K562 (cell line): Measurements from ENCODE around the gene CAVIN1. TPM values are rescaled to one million over a fixed set of nuclear protein-coding genes. Genes with fewer than 3 reads are reported as not detected.
A peak's percentile ranks its signal among the peaks of the same experiment; 100 is the strongest.

ENCODE experiments used
- ATF1 ChIP-seq, 2 experiments: fragments of 450-650 bp in 1 of 2; IDR thresholded peaks; 2 replicates each; pipeline ENCODE4 v1.6.1; 2016; ENCODE audit warnings: missing compliant biosample characterization in 1 of 2, missing genetic modification characterization in 1 of 2
- HDGF ChIP-seq: fragments of 450-650 bp; IDR thresholded peaks from 2 replicates; pipeline ENCODE4 v1.6.1; 2016
- HES1 ChIP-seq: fragments of 450-650 bp; IDR thresholded peaks from 2 replicates; pipeline ENCODE4 v1.6.1; 2016; ENCODE audit warnings: low read depth, mild to moderate bottlenecking, moderate library complexity
- LEF1 ChIP-seq: fragments of 450-650 bp; IDR thresholded peaks from 2 replicates; pipeline ENCODE4 v1.6.1; 2016; ENCODE audit warnings: mild to moderate bottlenecking
- SMAD1 ChIP-seq: fragments of 150-350 bp; IDR thresholded peaks from 2 replicates; pipeline ENCODE4 v1.6.1; 2014; ENCODE audit warnings: low read length, low read depth; ENCODE audit not compliant: partially characterized antibody
- TCF7 ChIP-seq: sonication (generic); IDR thresholded peaks from 2 replicates; pipeline ENCODE4 v1.6.1; 2016; ENCODE audit warnings: antibody characterized with exemption, borderline replicate concordance
- ZNF263 ChIP-seq: sonication (generic); formaldehyde crosslinking; IDR thresholded peaks from 2 replicates; pipeline ENCODE4 v1.8.0; 2022; ENCODE audit warnings: mild to moderate bottlenecking, missing genetic modification reagents, borderline replicate concordance
- polyA plus RNA-seq, 8 experiments: library from polyadenylated mRNA; depleted of rRNA in 4 of 8; stranded (reverse) in 5 of 8; unstranded in 3 of 8; fragments of >200 nt; fragmentation: Nextera tagmentation in 2 of 8; fragmentation: Illumina TruSeq in 1 of 8; extraction: Ambion mirVana in 2 of 8; extraction: Trizol in 1 of 8; gene quantifications; 2 replicates each; pipeline versions ENCODE4 v1.2.1 to v1.2.3, GENCODE V29; 2011 to 2014; ENCODE audit warnings: inconsistent platforms in 1 of 8, missing spikeins in 1 of 8
- total RNA-seq, 7 experiments: library from RNA; depleted of rRNA in 6 of 7; stranded (reverse); fragments of >200 nt in 6 of 7; fragmentation: Illumina TruSeq in 2 of 7; extraction: Trizol in 2 of 7; gene quantifications; 2 replicates each; pipeline versions ENCODE4 v1.2.1 to v1.2.3, GENCODE V29; 2011 to 2021; ENCODE audit warnings: low replicate concordance in 1 of 7
- TF ChIP-seq, protein P1 (sequence below): fragments of 150-350 bp; IDR thresholded peaks from 2 replicates; pipeline ENCODE4 v1.6.1; 2014; ENCODE audit warnings: low read depth, mild to moderate bottlenecking, low read length, borderline replicate concordance
- TF ChIP-seq, protein P2 (sequence below): fragments of 250-450 bp; sonication (Bioruptor Pico); IDR thresholded peaks from 2 replicates; pipeline ENCODE4 v1.4.0; 2020; ENCODE audit warnings: mild to moderate bottlenecking
- TF ChIP-seq, protein P3 (sequence below): fragments of 450-650 bp; IDR thresholded peaks from 2 replicates; pipeline ENCODE4 v1.6.1; 2017; ENCODE audit warnings: antibody characterized with exemption, mild to moderate bottlenecking
- TF ChIP-seq, protein P4 (sequence below): sonication (generic); formaldehyde crosslinking; IDR thresholded peaks from 2 replicates; pipeline ENCODE4 v1.9.0; 2022; ENCODE audit warnings: mild to moderate bottlenecking, missing genetic modification reagents

Gene CAVIN1
- total and polyA plus RNA-seq, 9 of the 15 experiments (the other 6 are each of a cell fraction or from before 2014, with no cell fraction given), result 6.8 to 162 (median 74.5) TPM

DNA sequence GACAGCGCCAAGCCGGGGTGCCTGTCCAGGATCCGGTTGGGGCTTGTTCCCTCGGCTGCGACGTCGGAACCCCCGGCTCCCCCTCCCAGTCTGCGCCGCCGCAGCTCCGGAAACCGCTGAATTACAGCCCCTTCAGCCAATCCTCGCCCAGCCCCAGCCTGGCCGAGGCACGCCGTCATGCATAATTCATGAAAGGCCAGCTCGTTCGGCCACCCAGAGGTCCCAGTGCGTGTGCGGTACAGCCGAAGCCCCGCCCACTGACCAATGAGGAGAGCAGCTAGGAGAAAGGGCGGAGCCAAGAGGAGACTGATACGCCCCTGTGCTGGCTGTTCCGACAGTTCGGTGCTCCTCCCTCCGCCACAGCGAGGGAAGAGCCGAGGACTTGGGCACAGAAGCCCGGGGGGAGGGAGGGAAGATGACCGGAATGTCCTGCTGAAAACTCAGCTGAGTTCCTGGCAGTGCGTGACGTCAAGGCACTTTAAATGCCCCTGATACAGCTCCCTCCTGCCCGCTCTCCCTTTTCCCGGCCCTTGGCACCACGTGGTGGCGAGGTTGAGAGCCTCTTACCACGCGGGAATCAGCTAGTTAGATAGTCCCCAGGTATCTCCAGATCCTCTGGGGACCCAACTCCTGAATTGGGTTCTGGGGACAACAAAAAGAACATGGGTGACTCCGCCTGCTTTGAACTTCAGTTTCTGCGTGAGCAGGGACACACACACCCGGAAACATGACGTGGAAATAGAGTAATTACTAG lies 34.5 kb downstream of the CAVIN1 start, which contains the start of gene STAT3 (continued):
- TF ChIP-seq, protein P1, sequence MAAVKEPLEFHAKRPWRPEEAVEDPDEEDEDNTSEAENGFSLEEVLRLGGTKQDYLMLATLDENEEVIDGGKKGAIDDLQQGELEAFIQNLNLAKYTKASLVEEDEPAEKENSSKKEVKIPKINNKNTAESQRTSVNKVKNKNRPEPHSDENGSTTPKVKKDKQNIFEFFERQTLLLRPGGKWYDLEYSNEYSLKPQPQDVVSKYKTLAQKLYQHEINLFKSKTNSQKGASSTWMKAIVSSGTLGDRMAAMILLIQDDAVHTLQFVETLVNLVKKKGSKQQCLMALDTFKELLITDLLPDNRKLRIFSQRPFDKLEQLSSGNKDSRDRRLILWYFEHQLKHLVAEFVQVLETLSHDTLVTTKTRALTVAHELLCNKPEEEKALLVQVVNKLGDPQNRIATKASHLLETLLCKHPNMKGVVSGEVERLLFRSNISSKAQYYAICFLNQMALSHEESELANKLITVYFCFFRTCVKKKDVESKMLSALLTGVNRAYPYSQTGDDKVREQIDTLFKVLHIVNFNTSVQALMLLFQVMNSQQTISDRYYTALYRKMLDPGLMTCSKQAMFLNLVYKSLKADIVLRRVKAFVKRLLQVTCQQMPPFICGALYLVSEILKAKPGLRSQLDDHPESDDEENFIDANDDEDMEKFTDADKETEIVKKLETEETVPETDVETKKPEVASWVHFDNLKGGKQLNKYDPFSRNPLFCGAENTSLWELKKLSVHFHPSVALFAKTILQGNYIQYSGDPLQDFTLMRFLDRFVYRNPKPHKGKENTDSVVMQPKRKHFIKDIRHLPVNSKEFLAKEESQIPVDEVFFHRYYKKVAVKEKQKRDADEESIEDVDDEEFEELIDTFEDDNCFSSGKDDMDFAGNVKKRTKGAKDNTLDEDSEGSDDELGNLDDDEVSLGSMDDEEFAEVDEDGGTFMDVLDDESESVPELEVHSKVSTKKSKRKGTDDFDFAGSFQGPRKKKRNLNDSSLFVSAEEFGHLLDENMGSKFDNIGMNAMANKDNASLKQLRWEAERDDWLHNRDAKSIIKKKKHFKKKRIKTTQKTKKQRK, result peak; percentile 60
- TF ChIP-seq SMAD1 (peak; percentile 10), ZNF263 (CRISPR knock-in tag) (no peak), TCF7 (peak; percentile 17; the same call in 1 of the 2 replicates), LEF1 (peak; percentile 38; the same call in 1 of the 2 replicates), HES1 (peak; percentile 65), HDGF (peak; percentile 21; the same call in 1 of the 2 replicates), ATF1 (CRISPR knock-in tag; IDR thresholded peaks at IDR 0.05) (peak; percentile 57), ATF1 (tag; IDR thresholded peaks at IDR 0.05) (peak; percentile 98)
- TF ChIP-seq, protein P2, sequence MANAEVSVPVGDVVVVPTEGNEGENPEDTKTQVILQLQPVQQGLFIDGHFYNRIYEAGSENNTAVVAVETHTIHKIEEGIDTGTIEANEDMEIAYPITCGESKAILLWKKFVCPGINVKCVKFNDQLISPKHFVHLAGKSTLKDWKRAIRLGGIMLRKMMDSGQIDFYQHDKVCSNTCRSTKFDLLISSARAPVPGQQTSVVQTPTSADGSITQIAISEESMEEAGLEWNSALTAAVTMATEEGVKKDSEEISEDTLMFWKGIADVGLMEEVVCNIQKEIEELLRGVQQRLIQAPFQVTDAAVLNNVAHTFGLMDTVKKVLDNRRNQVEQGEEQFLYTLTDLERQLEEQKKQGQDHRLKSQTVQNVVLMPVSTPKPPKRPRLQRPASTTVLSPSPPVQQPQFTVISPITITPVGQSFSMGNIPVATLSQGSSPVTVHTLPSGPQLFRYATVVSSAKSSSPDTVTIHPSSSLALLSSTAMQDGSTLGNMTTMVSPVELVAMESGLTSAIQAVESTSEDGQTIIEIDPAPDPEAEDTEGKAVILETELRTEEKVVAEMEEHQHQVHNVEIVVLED (CRISPR knock-in tag), result peak; percentile 40; the same call in 1 of the 2 replicates
- TF ChIP-seq, protein P3, sequence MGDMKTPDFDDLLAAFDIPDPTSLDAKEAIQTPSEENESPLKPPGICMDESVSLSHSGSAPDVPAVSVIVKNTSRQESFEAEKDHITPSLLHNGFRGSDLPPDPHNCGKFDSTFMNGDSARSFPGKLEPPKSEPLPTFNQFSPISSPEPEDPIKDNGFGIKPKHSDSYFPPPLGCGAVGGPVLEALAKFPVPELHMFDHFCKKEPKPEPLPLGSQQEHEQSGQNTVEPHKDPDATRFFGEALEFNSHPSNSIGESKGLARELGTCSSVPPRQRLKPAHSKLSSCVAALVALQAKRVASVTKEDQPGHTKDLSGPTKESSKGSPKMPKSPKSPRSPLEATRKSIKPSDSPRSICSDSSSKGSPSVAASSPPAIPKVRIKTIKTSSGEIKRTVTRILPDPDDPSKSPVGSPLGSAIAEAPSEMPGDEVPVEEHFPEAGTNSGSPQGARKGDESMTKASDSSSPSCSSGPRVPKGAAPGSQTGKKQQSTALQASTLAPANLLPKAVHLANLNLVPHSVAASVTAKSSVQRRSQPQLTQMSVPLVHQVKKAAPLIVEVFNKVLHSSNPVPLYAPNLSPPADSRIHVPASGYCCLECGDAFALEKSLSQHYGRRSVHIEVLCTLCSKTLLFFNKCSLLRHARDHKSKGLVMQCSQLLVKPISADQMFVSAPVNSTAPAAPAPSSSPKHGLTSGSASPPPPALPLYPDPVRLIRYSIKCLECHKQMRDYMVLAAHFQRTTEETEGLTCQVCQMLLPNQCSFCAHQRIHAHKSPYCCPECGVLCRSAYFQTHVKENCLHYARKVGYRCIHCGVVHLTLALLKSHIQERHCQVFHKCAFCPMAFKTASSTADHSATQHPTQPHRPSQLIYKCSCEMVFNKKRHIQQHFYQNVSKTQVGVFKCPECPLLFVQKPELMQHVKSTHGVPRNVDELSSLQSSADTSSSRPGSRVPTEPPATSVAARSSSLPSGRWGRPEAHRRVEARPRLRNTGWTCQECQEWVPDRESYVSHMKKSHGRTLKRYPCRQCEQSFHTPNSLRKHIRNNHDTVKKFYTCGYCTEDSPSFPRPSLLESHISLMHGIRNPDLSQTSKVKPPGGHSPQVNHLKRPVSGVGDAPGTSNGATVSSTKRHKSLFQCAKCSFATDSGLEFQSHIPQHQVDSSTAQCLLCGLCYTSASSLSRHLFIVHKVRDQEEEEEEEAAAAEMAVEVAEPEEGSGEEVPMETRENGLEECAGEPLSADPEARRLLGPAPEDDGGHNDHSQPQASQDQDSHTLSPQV, result peak; percentile 28
- TF ChIP-seq, protein P4, sequence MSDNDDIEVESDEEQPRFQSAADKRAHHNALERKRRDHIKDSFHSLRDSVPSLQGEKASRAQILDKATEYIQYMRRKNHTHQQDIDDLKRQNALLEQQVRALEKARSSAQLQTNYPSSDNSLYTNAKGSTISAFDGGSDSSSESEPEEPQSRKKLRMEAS, result peak; percentile 63
